Measurements from ENCODE around the gene NELL1. TPM values are rescaled to one million over a fixed set of nuclear protein-coding genes. Genes with fewer than 3 reads are reported as not detected.

NELL1 gene
- total RNA-seq, 1 experiment from 2014 or later, result 0.22 TPM

DNA sequence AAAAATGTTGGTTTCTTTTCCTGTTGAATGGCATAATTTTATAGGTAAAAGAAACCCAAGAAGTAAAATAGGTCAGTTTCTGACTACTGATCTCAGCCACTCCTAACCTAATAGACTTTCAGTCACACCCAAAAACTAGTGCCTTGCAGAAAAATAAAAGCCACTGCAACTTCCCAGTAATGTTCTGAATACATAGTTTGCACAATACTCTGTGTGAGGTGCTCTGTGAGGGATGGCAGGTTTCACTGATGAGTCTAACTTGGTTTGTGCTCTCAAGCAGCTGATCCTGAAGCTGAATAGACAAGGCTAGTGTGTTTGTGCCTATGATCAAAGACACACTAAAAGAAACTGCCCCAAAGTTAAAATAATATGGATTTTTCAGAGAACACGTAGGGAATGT is 758.3 kb downstream of the NELL1 start:
- H3K27me3 ChIP-seq (ENCODE audit: insufficient read depth, low read length), result no peaks in the 10 kb centered on the region
- no peak overlapping the region for H3K23ac ChIP-seq (ENCODE audit: insufficient read length, low read depth, low read length)
- Mint-ChIP-seq H3K27ac (no peak overlapping the region), H3K36me3 (ENCODE audit: insufficient read depth in 1 of 3, low read depth in 3 of 3) (no peaks in the 10 kb centered on the region), H3K27me3 (ENCODE audit: low read depth) (no peaks in the 10 kb centered on the region), H3K4me1 (0 out of 4 replicates have a peak, but pooled peaks cover 0 to 2% of the 10 kb centered on the region in 2 experiments), H3K4me3 (no peak overlapping the region), H3K9me3 (no peaks in the 10 kb centered on the region)
- H3K9ac ChIP-seq (ENCODE audit: extremely low read depth, insufficient read length, low read length), result no peak overlapping the region
- no peak overlapping the region for H4K8ac ChIP-seq (replicated peaks; ENCODE audit: insufficient read length, low read depth, low read length)
- H3K56ac ChIP-seq (ENCODE audit: insufficient read length, low read depth, low read length), result no peak overlapping the region
- H4K20me1 ChIP-seq (ENCODE audit: control insufficient read depth, insufficient read depth, insufficient read length), result no peaks in the 10 kb centered on the region
- no peak overlapping the region for H2BK20ac ChIP-seq (ENCODE audit: low read depth, low read length, poor library complexity, severe bottlenecking)
- no peak overlapping the region for H3K18ac ChIP-seq (ENCODE audit: insufficient read length, low read depth, low read length)
- no peak overlapping the region for H4K5ac ChIP-seq (ENCODE audit: insufficient read length, low read depth, low read length)
- H2AK5ac ChIP-seq (ENCODE audit: insufficient read length, low read length), result no peak overlapping the region
- H2BK5ac ChIP-seq (ENCODE audit: insufficient read length, low read length), result no peak overlapping the region
- H2BK12ac ChIP-seq (ENCODE audit: insufficient read length, low read depth, low read length), result no peak overlapping the region
- H3K4ac ChIP-seq (ENCODE audit: low read depth, low read length), result no peak overlapping the region
- TF ChIP-seq, protein P1, sequence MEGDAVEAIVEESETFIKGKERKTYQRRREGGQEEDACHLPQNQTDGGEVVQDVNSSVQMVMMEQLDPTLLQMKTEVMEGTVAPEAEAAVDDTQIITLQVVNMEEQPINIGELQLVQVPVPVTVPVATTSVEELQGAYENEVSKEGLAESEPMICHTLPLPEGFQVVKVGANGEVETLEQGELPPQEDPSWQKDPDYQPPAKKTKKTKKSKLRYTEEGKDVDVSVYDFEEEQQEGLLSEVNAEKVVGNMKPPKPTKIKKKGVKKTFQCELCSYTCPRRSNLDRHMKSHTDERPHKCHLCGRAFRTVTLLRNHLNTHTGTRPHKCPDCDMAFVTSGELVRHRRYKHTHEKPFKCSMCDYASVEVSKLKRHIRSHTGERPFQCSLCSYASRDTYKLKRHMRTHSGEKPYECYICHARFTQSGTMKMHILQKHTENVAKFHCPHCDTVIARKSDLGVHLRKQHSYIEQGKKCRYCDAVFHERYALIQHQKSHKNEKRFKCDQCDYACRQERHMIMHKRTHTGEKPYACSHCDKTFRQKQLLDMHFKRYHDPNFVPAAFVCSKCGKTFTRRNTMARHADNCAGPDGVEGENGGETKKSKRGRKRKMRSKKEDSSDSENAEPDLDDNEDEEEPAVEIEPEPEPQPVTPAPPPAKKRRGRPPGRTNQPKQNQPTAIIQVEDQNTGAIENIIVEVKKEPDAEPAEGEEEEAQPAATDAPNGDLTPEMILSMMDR (conservative IDR thresholded peaks at IDR 0.05), result no peak
- no peaks in the 10 kb centered on the region for H3K79me1 ChIP-seq (ENCODE audit: insufficient read depth, low read depth, low read length, poor library complexity, severe bottlenecking)
- H2BK15ac ChIP-seq (ENCODE audit: low read depth, low read length), result no peak overlapping the region
- no peak overlapping the region for H4K91ac ChIP-seq (ENCODE audit: insufficient read length, low read depth, low read length)
- no peak overlapping the region for H3K14ac ChIP-seq (ENCODE audit: insufficient read depth, low read length)
- no peaks in the 10 kb centered on the region for H3K23me2 ChIP-seq (ENCODE audit: insufficient read length, low read depth, low read length, poor library complexity, severe bottlenecking)
- DNase-seq, result no peak
- H3K9me3 ChIP-seq (ENCODE audit: control insufficient read depth, low read depth, low read length), result no peaks in the 10 kb centered on the region
- no peak overlapping the region for H3K27ac ChIP-seq (ENCODE audit: insufficient read length, low read depth, low read length)
- no peak overlapping the region for H3T11ph ChIP-seq (ENCODE audit: low read length)
- H3K79me2 ChIP-seq (ENCODE audit: insufficient read depth, low read length), result no peaks in the 10 kb centered on the region
- H2AFZ ChIP-seq (ENCODE audit: low read length), result no peak overlapping the region
- no peak overlapping the region for H2BK120ac ChIP-seq (ENCODE audit: low read depth, low read length, poor library complexity, severe bottlenecking)
- no CpG with 5 or more reads among the region's 1 CpG for WGBS (ENCODE audit: extremely low coverage, insufficient read length, low lambda C conversion rate)
- no peak overlapping the region for H3K4me2 ChIP-seq (ENCODE audit: insufficient read depth, insufficient read length, low read length)
- no peaks in the 10 kb centered on the region for H3K4me1 ChIP-seq (ENCODE audit: insufficient read depth, low read length)

All from H9 (cell line).